ENCODE measurements around the gene NOG. TPM values are rescaled to one million over a fixed set of nuclear protein-coding genes. Genes with fewer than 3 reads are reported as not detected.

The NOG gene
- total and polyA plus RNA-seq, 12 donors = 0.14 to 0.57 (median 0.16) TPM; not detected in 9

GRCh38 chr17:56583772-56584171 is 9.7 kb upstream of the NOG start:
- no peaks in the 10 kb centered on the region for H3K4me1 ChIP-seq (replicated peaks in 1 of 2)
- intact Hi-C loops (cut with DNase I) = no loop called here
- H3K9me3 ChIP-seq (replicated peaks in 1 of 3) = no peaks in the 10 kb centered on the region
- peaks cover 18% of the 10 kb centered on the region for H3K27me3 ChIP-seq
- TF ChIP-seq CTCF (IDR thresholded peaks at IDR 0.05) (no peak), POLR2A (IDR thresholded peaks at IDR 0.05) (no peak)
- DNase-seq = no peak
- H3K36me3 ChIP-seq (replicated peaks in 1 of 2) = no peaks in the 10 kb centered on the region
- H3K4me3 ChIP-seq = no peak overlapping the region
- no peak overlapping the region for H3K27ac ChIP-seq
- 70 to 74% (median 74%) methylated on average over 7 of the region's 7 CpGs for WGBS, 4 donors

DNA sequence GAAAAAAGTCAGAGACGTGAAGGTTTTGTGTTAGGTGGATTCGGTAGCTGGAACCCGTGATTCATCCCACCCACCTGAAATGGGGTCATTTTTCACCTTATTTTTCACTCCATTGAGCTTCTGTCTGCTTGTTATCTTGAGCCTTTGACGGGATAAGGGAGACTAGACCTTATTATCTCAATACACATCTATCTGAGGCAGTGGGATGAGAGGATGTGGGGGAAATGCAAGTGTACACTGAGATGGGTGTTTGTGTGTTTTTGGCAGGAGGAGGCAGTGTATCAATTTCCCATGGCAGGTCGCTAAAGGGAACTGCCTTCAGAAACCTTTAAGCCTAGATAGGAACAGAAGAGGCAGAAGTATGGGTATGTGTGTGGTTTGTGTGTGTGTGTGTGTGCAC is 6.2 kb upstream of the NOG start:
- intact Hi-C loops (cut with DNase I) = no loop called here
- no peak for TF ChIP-seq POLR2A (IDR thresholded peaks at IDR 0.05)
- TF ChIP-seq CTCF (IDR thresholded peaks at IDR 0.05) = no peak
- Histone ChIP-seq H3K36me3 (replicated peaks in 1 of 2) (no peaks in the 10 kb centered on the region), H3K4me3 (no peak overlapping the region), H3K27me3 (peaks cover 23% of the 10 kb centered on the region), H3K9me3 (replicated peaks in 1 of 3) (no peaks in the 10 kb centered on the region), H3K27ac (no peak overlapping the region), H3K4me1 (replicated peaks in 1 of 2) (peaks cover 0 to 2% of the 10 kb centered on the region in 2 donors)
- DNase-seq = no peak
- 39 to 51% (median 48%) methylated on average over 5 of the region's 5 CpGs for WGBS, 4 donors

- peak; percentile 19 to 64 (median 47) for DNase-seq
- WGBS, 4 donors = 0 to 2% (median 1%) methylated on average over 9 to 44 of the region's 44 CpGs
These were observed 913 bp upstream of the NOG start for GRCh38 chr17:56592487-56593085.

More at GRCh38 chr17:56592487-56593085, 913 bp upstream of the NOG start:
- peak overlapping the region in 2 of 4 donors; percentile 25 to 40 for H3K4me3 ChIP-seq
- no peaks in the 10 kb centered on the region for H3K36me3 ChIP-seq (replicated peaks in 1 of 2)
- H3K9me3 ChIP-seq (replicated peaks in 1 of 3) = no peaks in the 10 kb centered on the region
- TF ChIP-seq POLR2A (IDR thresholded peaks at IDR 0.05) (no peak), CTCF (IDR thresholded peaks at IDR 0.05) (peak; percentile 34 to 99 (median 70))
- intact Hi-C loops (cut with DNase I) = loop anchor here (5.0 to 10.0 kb wide), 3 partner anchors 125 to 190 kb away; no protein-coding TSS in a partner anchor
- H3K27ac ChIP-seq = no peak overlapping the region
- peaks cover 14 to 44% of the 10 kb centered on the region in 2 donors for H3K4me1 ChIP-seq (replicated peaks in 1 of 2)
- H3K27me3 ChIP-seq = peaks cover 33% of the 10 kb centered on the region
